HCT116 (cell line): Measurements from ENCODE around the gene TEX2. TPM values are rescaled to one million over a fixed set of nuclear protein-coding genes. Genes with fewer than 3 reads are reported as not detected.

ENCODE experiments used
- ATAC-seq: fragments of 200-7000 bp; cut with Tn5 transposase; 2 replicates; pipeline ENCODE4 v1.9.1; 2020; ENCODE audit warnings: mild to moderate bottlenecking, moderate library complexity
- BruUV-seq: library from RNA; stranded (reverse); fragments of 400-500 nt; replicated peaks from 2 replicates; lab custom pipeline; 2021; lab: Mats Ljungman, UMichigan
- CTCF ChIA-PET: fragments of 300-600 bp; sonication (Branson Sonifier 250); formaldehyde crosslinking; loops from one replicate; lab custom pipeline; 2021; ENCODE audit warnings: antibody characterized with exemption; lab: Charles Lee
- POLR2A ChIA-PET: fragments of 300-600, 350-600 bp; sonication (Branson Sonifier 250); formaldehyde crosslinking; loops from one replicate; lab custom pipeline; 2021; ENCODE audit warnings: antibody characterized with exemption; lab: Charles Lee
- RAD21 ChIA-PET, 2 experiments: fragments of 300-600 bp; sonication (Branson Sonifier 250); formaldehyde crosslinking; loops; one replicate each; lab custom pipeline; 2023; ENCODE audit warnings: low total read pairs in 2 of 2; ENCODE audit not compliant: uncharacterized antibody in 2 of 2, unreplicated experiment in 2 of 2, low non-redundant PET in 1 of 2; lab: Charles Lee
- DNase-seq: peaks from one replicate; pipeline ENCODE4 v3.0.0-alpha.2; 2010; ENCODE audit warnings: low read depth, low spot score
- H2AFZ ChIP-seq: fragments of 200-600 bp; shearing (Covaris generic), sonication (generic); 2 replicates; pipeline ENCODE4 v1.6.1; 2017; ENCODE audit warnings: low read depth, mixed run types, mixed read lengths, antibody characterized with exemption, low read length; ENCODE audit not compliant: poor library complexity, severe bottlenecking
- H3K27ac ChIP-seq: 2 replicates; pipeline ENCODE4 v1.5.1; 2012; ENCODE audit warnings: low read depth, low read length
- H3K27me3 ChIP-seq: fragments of 200-600 bp; sonication (generic); 2 replicates; pipeline ENCODE4 v1.6.1; 2016; ENCODE audit warnings: mixed run types, low read length, mixed read lengths; ENCODE audit not compliant: insufficient read depth
- H3K36me3 ChIP-seq, 2 experiments: fragments of 200-500 bp in 1 of 2; fragments of 200-600 bp in 1 of 2; sonication (Bioruptor generic) in 1 of 2; sonication (generic) in 1 of 2; 2 replicates each; pipeline versions ENCODE4 v1.5.1 to v1.6.1; 2014 to 2016; ENCODE audit warnings: low read length in 2 of 2, inconsistent platforms in 1 of 2, mixed read lengths in 1 of 2, mixed run types in 1 of 2; ENCODE audit not compliant: insufficient read depth in 2 of 2, control insufficient read depth in 1 of 2
- H3K4me1 ChIP-seq, 2 experiments: fragments of 200-600 bp in 1 of 2; sonication (generic) in 1 of 2; 2 replicates each; pipeline versions ENCODE4 v1.5.1 to v1.6.1; 2012 to 2017; ENCODE audit warnings: low read length in 2 of 2, inconsistent platforms in 1 of 2, mild to moderate bottlenecking in 1 of 2, mixed read lengths in 1 of 2, mixed run types in 1 of 2, moderate library complexity in 1 of 2; ENCODE audit not compliant: insufficient read depth in 2 of 2, control insufficient read depth in 1 of 2
- H3K4me2 ChIP-seq: fragments of 200-600 bp; sonication (generic); 2 replicates; pipeline ENCODE4 v1.6.1; 2017; ENCODE audit warnings: mixed run types, low read length, mixed read lengths
- H3K4me3 ChIP-seq, 2 experiments: fragments of 200-600 bp in 1 of 2; sonication (generic) in 1 of 2; replicated peaks in 1 of 2; 2 replicates each; pipeline ENCODE4 v1.5.1; 2011 to 2016; ENCODE audit warnings: low read length in 2 of 2, control low read depth in 1 of 2, low read depth in 1 of 2, mild to moderate bottlenecking in 1 of 2, mixed read lengths in 1 of 2, mixed run types in 1 of 2
- H3K79me2 ChIP-seq: fragments of 200-600 bp; sonication (generic); 2 replicates; pipeline ENCODE4 v1.6.1; 2017; ENCODE audit warnings: mild to moderate bottlenecking, mixed run types, low read length, moderate library complexity, mixed read lengths; ENCODE audit not compliant: insufficient read depth
- H3K9ac ChIP-seq: fragments of 200-600 bp; sonication (generic); 2 replicates; pipeline ENCODE4 v1.6.1; 2016; ENCODE audit warnings: low read length, mixed read lengths
- H3K9me2 ChIP-seq: fragments of 200-600 bp; sonication (generic), shearing (Covaris generic); 2 replicates; pipeline ENCODE4 v1.6.1; 2017; ENCODE audit warnings: mixed run types, mild to moderate bottlenecking, moderate library complexity; ENCODE audit not compliant: insufficient read depth
- H3K9me3 ChIP-seq, 2 experiments: fragments of 200-500 bp in 1 of 2; fragments of 200-600 bp in 1 of 2; sonication (Bioruptor generic) in 1 of 2; sonication (generic) in 1 of 2; 2 replicates each; pipeline ENCODE4 v1.6.1; 2014 to 2017; ENCODE audit warnings: low read length in 2 of 2, mixed read lengths in 2 of 2, inconsistent platforms in 1 of 2, low read depth in 1 of 2, mild to moderate bottlenecking in 1 of 2, mixed run types in 1 of 2, moderate library complexity in 1 of 2; ENCODE audit not compliant: control insufficient read depth in 1 of 2, insufficient read depth in 1 of 2
- H4K20me1 ChIP-seq: fragments of 200-600 bp; sonication (generic), shearing (Covaris generic); 2 replicates; pipeline ENCODE4 v1.6.1; 2017; ENCODE audit warnings: mixed run types, mild to moderate bottlenecking, moderate library complexity; ENCODE audit not compliant: insufficient read depth
- CBX3 ChIP-seq: IDR thresholded peaks from 2 replicates; pipeline ENCODE4 v1.6.1; 2012; ENCODE audit warnings: low read depth
- CEBPB ChIP-seq: IDR thresholded peaks from 2 replicates; pipeline ENCODE4 v1.6.1; 2012; ENCODE audit warnings: low read depth
- EGR1 ChIP-seq: IDR thresholded peaks from 2 replicates; pipeline ENCODE4 v1.6.1; 2012; ENCODE audit warnings: low read depth
- ELF1 ChIP-seq: IDR thresholded peaks from 2 replicates; pipeline ENCODE4 v1.6.1; 2012; ENCODE audit warnings: low read depth, borderline replicate concordance
- FOSL1 ChIP-seq: IDR thresholded peaks from 2 replicates; pipeline ENCODE4 v1.6.1; 2012; ENCODE audit warnings: low read depth
- POLR2A ChIP-seq: IDR thresholded peaks from 2 replicates; pipeline ENCODE4 v1.7.0; 2011; ENCODE audit warnings: borderline replicate concordance; ENCODE audit not compliant: insufficient read depth, insufficient read length; ENCODE audit errors: extremely low read depth
- RAD21 ChIP-seq: IDR thresholded peaks from 2 replicates; pipeline ENCODE4 v1.6.1; 2012; ENCODE audit warnings: low read depth, mild to moderate bottlenecking
- SP1 ChIP-seq: IDR thresholded peaks from 2 replicates; pipeline ENCODE4 v1.6.1; 2012; ENCODE audit warnings: low read depth
- intact Hi-C: fragments of 100-400 bp; cut with micrococcal nuclease; formaldehyde crosslinking; loops from 2 replicates; pipeline ENCODE4 v1.10.0; 2022
- total RNA-seq: library from RNA; stranded (reverse); gene quantifications from one replicate; pipeline ENCODE4 v1.2.1, GENCODE V29; 2021; ENCODE audit not compliant: unreplicated experiment
- TF ChIP-seq, protein P1 (sequence below): IDR thresholded peaks from 2 replicates; pipeline ENCODE4 v1.6.1; 2012; ENCODE audit warnings: low read depth
- TF ChIP-seq, protein P2 (sequence below), 3 experiments: fragments of 200-600 bp in 1 of 3; sonication (generic) in 1 of 3; IDR thresholded peaks in 2 of 3; conservative IDR thresholded peaks in 1 of 3; 2 replicates each; pipeline ENCODE4 v1.5.1; 2012 to 2017; ENCODE audit warnings: low read depth in 2 of 3, low read length in 2 of 3, antibody characterized with exemption in 1 of 3, borderline replicate concordance in 1 of 3, control low read depth in 1 of 3, mild to moderate bottlenecking in 1 of 3, mixed read lengths in 1 of 3, mixed run types in 1 of 3, moderate library complexity in 1 of 3; ENCODE audit not compliant: insufficient read depth in 1 of 3
- TF ChIP-seq, protein P3 (sequence below): IDR thresholded peaks from 2 replicates; pipeline ENCODE4 v1.6.1; 2012

The TEX2 gene
- total RNA-seq, 1 experiment from 2014 or later: 24.6 TPM

DNA sequence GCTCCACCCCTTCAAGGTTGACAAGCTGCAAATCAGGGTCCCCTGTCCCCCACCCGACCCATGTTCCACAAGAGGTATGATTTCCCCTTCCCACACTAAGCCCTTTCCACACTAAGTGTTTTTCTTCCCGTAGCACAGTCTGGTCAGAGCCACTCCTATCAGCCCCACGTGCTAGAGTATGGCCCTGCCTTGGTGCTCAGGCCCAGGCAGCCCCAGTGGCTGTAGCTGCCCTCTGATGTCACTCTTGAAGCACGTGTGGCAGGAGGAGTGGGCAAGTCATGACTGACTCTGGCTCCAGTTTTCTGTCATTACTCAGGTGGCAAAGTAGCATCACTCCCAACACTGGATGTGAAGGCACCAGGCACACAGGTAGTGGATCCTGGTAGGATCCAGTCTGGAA is 97.7 kb downstream of the TEX2 start:
- no peak overlapping the region for H3K4me2 ChIP-seq
- CTCF ChIA-PET: no interaction called here
- no peak overlapping the region for H3K27ac ChIP-seq
- H3K36me3 ChIP-seq: 0 out of 4 replicates have a peak, but pooled peaks cover 0 to 3% of the 10 kb centered on the region in 2 experiments
- TF ChIP-seq, protein P1, sequence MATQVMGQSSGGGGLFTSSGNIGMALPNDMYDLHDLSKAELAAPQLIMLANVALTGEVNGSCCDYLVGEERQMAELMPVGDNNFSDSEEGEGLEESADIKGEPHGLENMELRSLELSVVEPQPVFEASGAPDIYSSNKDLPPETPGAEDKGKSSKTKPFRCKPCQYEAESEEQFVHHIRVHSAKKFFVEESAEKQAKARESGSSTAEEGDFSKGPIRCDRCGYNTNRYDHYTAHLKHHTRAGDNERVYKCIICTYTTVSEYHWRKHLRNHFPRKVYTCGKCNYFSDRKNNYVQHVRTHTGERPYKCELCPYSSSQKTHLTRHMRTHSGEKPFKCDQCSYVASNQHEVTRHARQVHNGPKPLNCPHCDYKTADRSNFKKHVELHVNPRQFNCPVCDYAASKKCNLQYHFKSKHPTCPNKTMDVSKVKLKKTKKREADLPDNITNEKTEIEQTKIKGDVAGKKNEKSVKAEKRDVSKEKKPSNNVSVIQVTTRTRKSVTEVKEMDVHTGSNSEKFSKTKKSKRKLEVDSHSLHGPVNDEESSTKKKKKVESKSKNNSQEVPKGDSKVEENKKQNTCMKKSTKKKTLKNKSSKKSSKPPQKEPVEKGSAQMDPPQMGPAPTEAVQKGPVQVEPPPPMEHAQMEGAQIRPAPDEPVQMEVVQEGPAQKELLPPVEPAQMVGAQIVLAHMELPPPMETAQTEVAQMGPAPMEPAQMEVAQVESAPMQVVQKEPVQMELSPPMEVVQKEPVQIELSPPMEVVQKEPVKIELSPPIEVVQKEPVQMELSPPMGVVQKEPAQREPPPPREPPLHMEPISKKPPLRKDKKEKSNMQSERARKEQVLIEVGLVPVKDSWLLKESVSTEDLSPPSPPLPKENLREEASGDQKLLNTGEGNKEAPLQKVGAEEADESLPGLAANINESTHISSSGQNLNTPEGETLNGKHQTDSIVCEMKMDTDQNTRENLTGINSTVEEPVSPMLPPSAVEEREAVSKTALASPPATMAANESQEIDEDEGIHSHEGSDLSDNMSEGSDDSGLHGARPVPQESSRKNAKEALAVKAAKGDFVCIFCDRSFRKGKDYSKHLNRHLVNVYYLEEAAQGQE: no peak
- no peak for TF ChIP-seq POLR2A
- TF ChIP-seq ELF1: no peak
- TF ChIP-seq, protein P2, sequence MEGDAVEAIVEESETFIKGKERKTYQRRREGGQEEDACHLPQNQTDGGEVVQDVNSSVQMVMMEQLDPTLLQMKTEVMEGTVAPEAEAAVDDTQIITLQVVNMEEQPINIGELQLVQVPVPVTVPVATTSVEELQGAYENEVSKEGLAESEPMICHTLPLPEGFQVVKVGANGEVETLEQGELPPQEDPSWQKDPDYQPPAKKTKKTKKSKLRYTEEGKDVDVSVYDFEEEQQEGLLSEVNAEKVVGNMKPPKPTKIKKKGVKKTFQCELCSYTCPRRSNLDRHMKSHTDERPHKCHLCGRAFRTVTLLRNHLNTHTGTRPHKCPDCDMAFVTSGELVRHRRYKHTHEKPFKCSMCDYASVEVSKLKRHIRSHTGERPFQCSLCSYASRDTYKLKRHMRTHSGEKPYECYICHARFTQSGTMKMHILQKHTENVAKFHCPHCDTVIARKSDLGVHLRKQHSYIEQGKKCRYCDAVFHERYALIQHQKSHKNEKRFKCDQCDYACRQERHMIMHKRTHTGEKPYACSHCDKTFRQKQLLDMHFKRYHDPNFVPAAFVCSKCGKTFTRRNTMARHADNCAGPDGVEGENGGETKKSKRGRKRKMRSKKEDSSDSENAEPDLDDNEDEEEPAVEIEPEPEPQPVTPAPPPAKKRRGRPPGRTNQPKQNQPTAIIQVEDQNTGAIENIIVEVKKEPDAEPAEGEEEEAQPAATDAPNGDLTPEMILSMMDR (IDR thresholded peaks at IDR 0.05 in 2 of 3, conservative IDR thresholded peaks at IDR 0.05 in 1 of 3; ENCODE audit: borderline replicate concordance in 1 of 3, insufficient read depth in 1 of 3, low read depth in 2 of 3, low read length in 2 of 3): no peak
- TF ChIP-seq CBX3: no peak
- TF ChIP-seq EGR1: no peak
- TF ChIP-seq CEBPB: no peak
- TF ChIP-seq RAD21: no peak
- TF ChIP-seq, protein P3, sequence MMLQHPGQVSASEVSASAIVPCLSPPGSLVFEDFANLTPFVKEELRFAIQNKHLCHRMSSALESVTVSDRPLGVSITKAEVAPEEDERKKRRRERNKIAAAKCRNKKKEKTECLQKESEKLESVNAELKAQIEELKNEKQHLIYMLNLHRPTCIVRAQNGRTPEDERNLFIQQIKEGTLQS: no peak
- no peak for TF ChIP-seq FOSL1
- TF ChIP-seq SP1: no peak
- TF ChIP-seq, all 23 proteins: peak for 0
- no peaks in the 10 kb centered on the region for H3K9me2 ChIP-seq
- no peak for DNase-seq
- H3K4me1 ChIP-seq: no peaks in the 10 kb centered on the region
- no peaks in the 10 kb centered on the region for H3K27me3 ChIP-seq
- BruUV-seq: no TSS peak
- ChIA-PET RAD21 (no interaction called here), POLR2A (no interaction called here)
- intact Hi-C loops: no loop called here
- H3K79me2 ChIP-seq: no peaks in the 10 kb centered on the region
- H3K4me3 ChIP-seq: no peak overlapping the region
- H3K9ac ChIP-seq: no peak overlapping the region
- ATAC-seq: no peak
- H2AFZ ChIP-seq: no peak overlapping the region
- H4K20me1 ChIP-seq: no peaks in the 10 kb centered on the region
- H3K9me3 ChIP-seq: no peaks in the 10 kb centered on the region
